HG03064 (cell line): ENCODE measurements around the gene ALDH1L2.
A peak's percentile ranks its signal among the peaks of the same experiment; 100 is the strongest.
"Not testable (repeated sequence)": the region's sequence is repeated elsewhere in the genome, so short reads cannot be mapped to it uniquely, and the experiment has no call there.

ENCODE experiments used
- ATAC-seq: cut with Tn5 transposase; IDR thresholded peaks from one replicate; pipeline ENCODE4 v1.9.1; 2021; ENCODE audit warnings: low read depth; ENCODE audit not compliant: unreplicated experiment

Gene ALDH1L2

GRCh38 chr12:105084251-105085250 is at the start of gene ALDH1L2:
TSS of gene ALDH1L2 (minus strand) at chr12:105084458. CDS start at chr12:105084436, 22 bp downstream.
- ATAC-seq: no peak

- ATAC-seq: no peak
Observed at GRCh38 chr12:105120551-105120950, 36.3 kb upstream of the ALDH1L2 start.

GRCh38 chr12:105116969-105117368 is 32.7 kb upstream of the ALDH1L2 start:
- no peak for ATAC-seq

GRCh38 chr12:105113094-105113493 is 28.8 kb upstream of the ALDH1L2 start:
- ATAC-seq: no peak

GRCh38 chr12:105110851-105111250 is 26.6 kb upstream of the ALDH1L2 start:
- no peak for ATAC-seq

- ATAC-seq: peak; percentile 28
Observed at GRCh38 chr12:105109465-105110212, 25.4 kb upstream of the ALDH1L2 start.

GRCh38 chr12:105107494-105108371 is 23.5 kb upstream of the ALDH1L2 start, which contains the start of gene WASHC4:
TSS of gene WASHC4 (plus strand) at chr12:105107731. CDS start at chr12:105107801, 70 bp downstream.
- ATAC-seq: peak; percentile 84

GRCh38 chr12:105107171-105107493 is 22.9 kb upstream of the ALDH1L2 start:
- ATAC-seq: peak; percentile 17

GRCh38 chr12:105106621-105107020 is 22.4 kb upstream of the ALDH1L2 start:
- no peak for ATAC-seq

GRCh38 chr12:105104762-105105161 is 20.5 kb upstream of the ALDH1L2 start:
- ATAC-seq: no peak

GRCh38 chr12:105102673-105103072 is 18.4 kb upstream of the ALDH1L2 start:
- ATAC-seq: no peak

GRCh38 chr12:105100998-105101397 is 16.7 kb upstream of the ALDH1L2 start:
- ATAC-seq: no peak

GRCh38 chr12:105100207-105100985 is 16.1 kb upstream of the ALDH1L2 start:
- ATAC-seq: no peak

- no peak for ATAC-seq
Observed at GRCh38 chr12:105099356-105099755, 15.1 kb upstream of the ALDH1L2 start.

GRCh38 chr12:105095338-105095737 is 11.1 kb upstream of the ALDH1L2 start:
- not testable (repeated sequence) for ATAC-seq

- no peak for ATAC-seq
Observed at GRCh38 chr12:105092336-105092735, 8.1 kb upstream of the ALDH1L2 start.

GRCh38 chr12:105091476-105092206 is 7.4 kb upstream of the ALDH1L2 start:
- no peak for ATAC-seq

GRCh38 chr12:105090361-105090760 is 6.1 kb upstream of the ALDH1L2 start:
- ATAC-seq: no peak

- ATAC-seq: no peak
Observed at GRCh38 chr12:105089817-105090216, 5.6 kb upstream of the ALDH1L2 start.
